Measurements from ENCODE around the gene IL2RA. TPM values are rescaled to one million over a fixed set of nuclear protein-coding genes. Genes with fewer than 3 reads are reported as not detected.
"Not testable (repeated sequence)": the region's sequence is repeated elsewhere in the genome, so short reads cannot be mapped to it uniquely, and the experiment has no call there.

Gene IL2RA
- total RNA-seq, 4 donors from 2014 or later = 0.42 to 2.2 (median 0.60) TPM; not detected in 1

DNA sequence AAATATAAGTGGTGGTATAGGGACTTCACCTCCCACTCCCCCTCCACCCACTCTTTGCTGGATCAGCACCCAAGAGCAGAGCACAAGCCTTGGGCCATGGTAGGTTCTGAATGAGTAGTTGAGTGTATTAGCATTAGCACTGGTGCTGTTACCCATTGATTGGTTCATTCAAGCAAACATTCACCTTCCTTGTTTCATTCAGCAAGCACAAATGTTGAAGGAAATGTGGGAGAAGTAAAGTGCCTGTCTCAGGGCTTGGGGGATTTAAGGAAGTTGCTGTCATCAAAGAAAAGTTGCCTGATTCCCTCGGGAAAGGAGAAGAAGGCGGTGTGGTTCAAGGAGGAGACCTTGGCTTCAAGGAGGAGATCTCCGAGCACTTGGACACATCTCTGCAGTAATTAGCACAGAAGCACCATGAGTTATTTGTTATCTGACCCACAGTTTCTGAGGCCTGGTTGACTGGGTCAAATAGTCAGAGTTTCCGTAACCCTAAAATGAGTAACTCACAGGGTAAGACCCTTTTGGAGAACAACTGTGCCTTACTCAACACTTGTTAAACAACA, 17.3 kb downstream of the IL2RA start:
- Histone ChIP-seq H3K4me1 (peaks cover 0 to 18% (median 0%) of the 10 kb centered on the region in 4 donors), H3K27ac (no peak overlapping the region), H3K9me3 (no peaks in the 10 kb centered on the region), H3K27me3 (peaks cover 0 to 6% of the 10 kb centered on the region in 2 donors), H3K4me3 (no peak overlapping the region), H3K36me3 (no peaks in the 10 kb centered on the region)
- TF ChIP-seq POLR2A (IDR thresholded peaks at IDR 0.05) (no peak), EP300 (IDR thresholded peaks at IDR 0.05) (no peak)
- TF ChIP-seq, protein P1, sequence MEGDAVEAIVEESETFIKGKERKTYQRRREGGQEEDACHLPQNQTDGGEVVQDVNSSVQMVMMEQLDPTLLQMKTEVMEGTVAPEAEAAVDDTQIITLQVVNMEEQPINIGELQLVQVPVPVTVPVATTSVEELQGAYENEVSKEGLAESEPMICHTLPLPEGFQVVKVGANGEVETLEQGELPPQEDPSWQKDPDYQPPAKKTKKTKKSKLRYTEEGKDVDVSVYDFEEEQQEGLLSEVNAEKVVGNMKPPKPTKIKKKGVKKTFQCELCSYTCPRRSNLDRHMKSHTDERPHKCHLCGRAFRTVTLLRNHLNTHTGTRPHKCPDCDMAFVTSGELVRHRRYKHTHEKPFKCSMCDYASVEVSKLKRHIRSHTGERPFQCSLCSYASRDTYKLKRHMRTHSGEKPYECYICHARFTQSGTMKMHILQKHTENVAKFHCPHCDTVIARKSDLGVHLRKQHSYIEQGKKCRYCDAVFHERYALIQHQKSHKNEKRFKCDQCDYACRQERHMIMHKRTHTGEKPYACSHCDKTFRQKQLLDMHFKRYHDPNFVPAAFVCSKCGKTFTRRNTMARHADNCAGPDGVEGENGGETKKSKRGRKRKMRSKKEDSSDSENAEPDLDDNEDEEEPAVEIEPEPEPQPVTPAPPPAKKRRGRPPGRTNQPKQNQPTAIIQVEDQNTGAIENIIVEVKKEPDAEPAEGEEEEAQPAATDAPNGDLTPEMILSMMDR (IDR thresholded peaks at IDR 0.05) = no peak
- DNase-seq (ENCODE audit: low spot score in 2 of 2) = no peak
- 79 to 84% methylated on average over 4 of the region's 4 CpGs for WGBS, 2 donors

- DNase-seq (ENCODE audit: low spot score in 2 of 2) = no peak
- Histone ChIP-seq H3K4me1 (peaks cover 0 to 12% (median 0%) of the 10 kb centered on the region in 4 donors), H3K27me3 (peaks cover 0 to 6% of the 10 kb centered on the region in 2 donors), H3K36me3 (no peaks in the 10 kb centered on the region), H3K4me3 (no peak overlapping the region), H3K27ac (no peak overlapping the region), H3K9me3 (no peaks in the 10 kb centered on the region)
- TF ChIP-seq, protein P1 (IDR thresholded peaks at IDR 0.05) = no peak
- WGBS, 2 donors = 77 to 80% methylated on average over 7 of the region's 7 CpGs
These were observed 18.1 kb downstream of the IL2RA start for GRCh38 chr10:6044060-6044459.

DNA sequence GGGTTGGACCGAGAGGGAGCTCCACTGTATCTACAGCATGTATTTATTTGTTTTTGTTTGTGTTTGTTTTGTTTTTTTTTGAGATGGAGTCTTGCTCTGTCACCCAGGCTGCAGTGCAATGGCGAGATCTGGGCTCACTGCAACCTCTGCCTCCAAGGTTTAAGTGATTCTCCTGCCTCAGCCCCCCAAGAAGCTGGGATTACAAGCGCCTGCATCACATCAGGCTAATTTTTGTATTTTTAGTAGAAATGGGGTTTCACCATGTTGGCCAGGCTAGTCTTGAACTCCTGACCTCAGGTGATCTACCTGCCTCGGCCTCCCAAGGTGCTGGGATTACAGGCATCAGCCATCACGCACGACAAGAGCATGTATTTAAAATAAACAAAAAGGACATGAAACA, 18.8 kb downstream of the IL2RA start:
- H3K36me3 ChIP-seq; H3K27ac ChIP-seq; H3K4me1 ChIP-seq; H3K27me3 ChIP-seq; H3K9me3 ChIP-seq; H3K4me3 ChIP-seq; DNase-seq (ENCODE audit: low spot score in 2 of 2): not testable (repeated sequence)
- 87 to 88% methylated on average over 6 of the region's 6 CpGs for WGBS, 2 donors

DNA sequence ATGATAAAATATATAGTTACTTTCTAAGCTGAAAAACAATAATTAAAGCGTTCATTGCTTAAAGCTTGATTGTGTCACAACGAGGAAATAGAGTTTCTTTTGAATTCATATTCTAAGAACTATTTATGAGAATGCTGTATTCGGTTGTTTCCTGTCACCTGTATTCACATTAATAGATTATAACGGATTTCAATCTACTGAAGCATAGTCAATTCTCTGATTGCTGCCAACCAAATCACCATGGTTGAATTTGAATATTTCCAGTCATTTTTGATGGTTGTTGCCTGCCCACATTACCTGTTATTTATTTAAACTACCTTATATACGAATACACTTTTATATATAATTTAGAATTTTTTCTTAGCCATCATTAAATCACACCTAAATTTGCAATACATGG, 22.0 kb downstream of the IL2RA start:
- no peaks in the 10 kb centered on the region for H3K36me3 ChIP-seq
- H3K4me1 ChIP-seq = peaks cover 0 to 8% (median 0%) of the 10 kb centered on the region in 4 donors
- no peak for DNase-seq (ENCODE audit: low spot score in 2 of 2)
- peaks cover 0 to 6% of the 10 kb centered on the region in 2 donors for H3K27me3 ChIP-seq
- H3K27ac ChIP-seq = no peak overlapping the region
- no peaks in the 10 kb centered on the region for H3K9me3 ChIP-seq
- TF ChIP-seq EP300 (IDR thresholded peaks at IDR 0.05) = no peak
- no peak for TF ChIP-seq POLR2A (IDR thresholded peaks at IDR 0.05)
- TF ChIP-seq, protein P1 (IDR thresholded peaks at IDR 0.05) = no peak
- 89 to 93% methylated on average over 5 of the region's 5 CpGs for WGBS, 2 donors
- no peak overlapping the region for H3K4me3 ChIP-seq

DNA sequence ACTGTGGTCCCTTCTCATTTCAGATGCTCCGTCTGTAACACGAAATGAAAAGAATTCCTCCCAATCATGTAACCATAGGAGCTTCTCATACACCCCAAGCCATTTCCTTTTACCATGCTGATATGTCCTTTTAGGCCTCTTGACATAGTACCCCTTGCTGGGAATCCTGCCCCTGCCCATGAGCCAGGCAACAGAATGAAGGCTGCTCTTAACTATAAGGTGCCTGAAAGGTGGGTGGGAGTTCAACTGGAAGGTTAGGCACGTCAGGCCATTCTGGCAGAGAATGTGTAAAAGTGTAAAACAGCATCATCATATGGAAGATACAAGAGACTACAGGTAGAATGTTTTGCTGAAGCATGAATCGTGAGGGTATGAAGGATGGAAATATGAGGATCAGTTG, 22.5 kb downstream of the IL2RA start:
- Histone ChIP-seq H3K27me3 (peaks cover 0 to 6% of the 10 kb centered on the region in 2 donors), H3K27ac (no peak overlapping the region), H3K4me1 (peaks cover 0 to 3% (median under 1%) of the 10 kb centered on the region in 4 donors), H3K9me3 (no peaks in the 10 kb centered on the region), H3K36me3 (no peaks in the 10 kb centered on the region), H3K4me3 (no peak overlapping the region)
- DNase-seq (ENCODE audit: low spot score in 2 of 2) = no peak
- WGBS, 2 donors = 87 to 88% methylated on average over 4 of the region's 4 CpGs
- no peak for TF ChIP-seq POLR2A (IDR thresholded peaks at IDR 0.05)
- TF ChIP-seq, protein P1 (IDR thresholded peaks at IDR 0.05) = no peak
- no peak for TF ChIP-seq EP300 (IDR thresholded peaks at IDR 0.05)
